ENCODE results near the gene GNMT. TPM values are rescaled to one million over a fixed set of nuclear protein-coding genes. Genes with fewer than 3 reads are reported as not detected.
A peak's percentile ranks its signal among the peaks of the same experiment; 100 is the strongest.

GNMT gene
- total and polyA plus RNA-seq, 9 of the 15 experiments (the other 6 are each of a cell fraction or from before 2014, with no cell fraction given), result 0.11 to 0.29 (median 0.15) TPM; not detected in 6

- TF ChIP-seq ATF6 (CRISPR knock-in tag; IDR thresholded peaks at IDR 0.05) (peak; percentile 96), PHTF2 (CRISPR knock-in tag; IDR thresholded peaks at IDR 0.05) (no peak), ZNF224 (CRISPR knock-in tag; IDR thresholded peaks at IDR 0.05) (no peak), SMARCB1 (IDR thresholded peaks at IDR 0.05; ENCODE audit: insufficient read length, low read depth) (no peak), RFX7 (CRISPR knock-in tag; IDR thresholded peaks at IDR 0.05) (no peak), ARNT (IDR thresholded peaks at IDR 0.05) (peak in 1 of 2 experiments; percentile 10; a peak in 1 of 4 replicates), ZNF121 (CRISPR knock-in tag; conservative IDR thresholded peaks at IDR 0.05) (no peak), HBP1 (CRISPR knock-in tag; IDR thresholded peaks at IDR 0.05) (no peak), SMAD3 (CRISPR knock-in tag; conservative IDR thresholded peaks at IDR 0.05) (no peak), TAF9B (IDR thresholded peaks at IDR 0.05; ENCODE audit: partially characterized antibody) (no peak), E2F5 (CRISPR knock-in tag; IDR thresholded peaks at IDR 0.05) (no peak; the same call in 1 of the 2 replicates), IRF1 (CRISPR knock-in tag; IDR thresholded peaks at IDR 0.05; ENCODE audit: borderline replicate concordance) (no peak), TRIM24 (IDR thresholded peaks at IDR 0.05) (peak in 1 of 2 experiments; percentile 87; a peak in 2 of 4 replicates), NFATC3 (IDR thresholded peaks at IDR 0.05) (no peak), BRD4 (IDR thresholded peaks at IDR 0.05) (peak; percentile 45; the same call in 1 of the 2 replicates), NCOA4 (IDR thresholded peaks at IDR 0.05; ENCODE audit: partially characterized antibody) (no peak), NBN (IDR thresholded peaks at IDR 0.05; ENCODE audit: low read depth) (0 out of 2 replicates have a peak, but pooled peaks have one; percentile 16), ARHGAP35 (IDR thresholded peaks at IDR 0.05; ENCODE audit: partially characterized antibody) (no peak), ID3 (CRISPR knock-in tag; IDR thresholded peaks at IDR 0.05) (no peak), ID3 (tag; IDR thresholded peaks at IDR 0.05) (no peak), SFPQ (IDR thresholded peaks at IDR 0.05; ENCODE audit: low read depth, low read length) (no peak)
Observed at GRCh38 chr6:42928986-42929820, 31.4 kb upstream of the GNMT start, which contains the start of gene CNPY3 (continued).

Data from K562 (cell line).